Esophagus squamous epithelium (tissue), 5 donors: Measurements from ENCODE around the gene DUSP7. TPM values are rescaled to one million over a fixed set of nuclear protein-coding genes. Genes with fewer than 3 reads are reported as not detected.

Source experiments
- DNase-seq: peaks from one replicate; lab custom pipeline; 2025; lab: John Stamatoyannopoulos, UW
- H3K27ac ChIP-seq, 4 donors: fragments of 200-600 bp; sonication (generic); one replicate each; pipeline ENCODE4 v1.5.1; 2016 to 2019; ENCODE audit warnings: mild to moderate bottlenecking in 1 of 4
- H3K27me3 ChIP-seq, 4 donors: fragments of 200-600 bp; sonication (generic); 1 replicate in 3 of 4; 2 replicates in 1 of 4; pipeline versions ENCODE4 v1.5.1 to v1.6.0; 2017 to 2021; ENCODE audit warnings: antibody characterized with exemption in 1 of 4
- H3K36me3 ChIP-seq, 3 donors: fragments of 200-600 bp; sonication (generic); one replicate each; pipeline ENCODE4 v1.5.1; 2016 to 2019
- H3K4me1 ChIP-seq, 3 donors: fragments of 200-600 bp; sonication (generic); one replicate each; pipeline ENCODE4 v1.5.1; 2017 to 2019
- H3K4me3 ChIP-seq, 4 donors: fragments of 200-600 bp; sonication (generic); 1 replicate in 3 of 4; 2 replicates in 1 of 4; pipeline ENCODE4 v1.5.1; 2016 to 2019; ENCODE audit warnings: mild to moderate bottlenecking in 2 of 4, moderate library complexity in 1 of 4
- H3K9me3 ChIP-seq, 3 donors: fragments of 200-600 bp; sonication (generic); one replicate each; pipeline ENCODE4 v1.5.1; 2016 to 2019
- CTCF ChIP-seq, 6 experiments: fragments of 450-650 bp in 4 of 6; fragments of 200-600 bp in 2 of 6; sonication (generic) in 2 of 6; IDR thresholded peaks; one replicate each; pipeline ENCODE4 v1.5.1; 2016 to 2019; ENCODE audit warnings: antibody characterized with exemption in 6 of 6, mild to moderate bottlenecking in 4 of 6, moderate library complexity in 4 of 6
- POLR2A ChIP-seq, 4 donors: fragments of 450-650 bp; IDR thresholded peaks; one replicate each; pipeline ENCODE4 v1.6.1; 2017; ENCODE audit warnings: antibody characterized with exemption in 4 of 4, mild to moderate bottlenecking in 4 of 4, moderate library complexity in 3 of 4
- WGBS, 2 donors: methylation state at CpG; one replicate each; pipeline ENCODE4 v1.1.5; 2018; 5-methylcytosine and 5-hydroxymethylcytosine counted together
- intact Hi-C: fragments of 100-400 bp; cut with DNase I; formaldehyde crosslinking; loops from one replicate; pipeline ENCODE4 v1.15.0; 2022
- total RNA-seq, 4 donors: library from RNA; depleted of rRNA; stranded (reverse); fragments of >200 nt; gene quantifications; one replicate each; pipeline ENCODE4 v1.1.0, GENCODE V29; 2016
- donor health status: DM: yes; HTN: yes; CAD: no.

The DUSP7 gene
- total RNA-seq, 4 donors from 2014 or later: 49.3 to 105 (median 62.1) TPM

- Histone ChIP-seq H3K4me3 (no peak overlapping the region), H3K36me3 (no peaks in the 10 kb centered on the region), H3K9me3 (no peaks in the 10 kb centered on the region), H3K27ac (peak overlapping the region in 3 of 4 donors; percentile 52 to 85 (median 71)), H3K27me3 (no peaks in the 10 kb centered on the region), H3K4me1 (peaks cover 0 to 64% (median 16%) of the 10 kb centered on the region in 3 donors)
- intact Hi-C loops: no loop called here
- TF ChIP-seq POLR2A (IDR thresholded peaks at IDR 0.05) (no peak), CTCF (IDR thresholded peaks at IDR 0.05) (no peak)
- WGBS, 2 donors: 57 to 64% methylated on average over 2 of the region's 3 CpGs
- DNase-seq: no peak
Observed at GRCh38 chr3:52023101-52023770, 33.1 kb downstream of the DUSP7 start.

GRCh38 chr3:52022323-52023100, 33.9 kb downstream of the DUSP7 start:
- H3K4me1 ChIP-seq: peaks cover 0 to 63% (median 16%) of the 10 kb centered on the region in 3 donors
- DNase-seq: no peak
- H3K27me3 ChIP-seq: no peaks in the 10 kb centered on the region
- no peaks in the 10 kb centered on the region for H3K36me3 ChIP-seq
- H3K27ac ChIP-seq: peak overlapping the region in 3 of 4 donors; percentile 52 to 85 (median 71)
- no peaks in the 10 kb centered on the region for H3K9me3 ChIP-seq
- intact Hi-C loops: no loop called here
- H3K4me3 ChIP-seq: no peak overlapping the region
- TF ChIP-seq CTCF (IDR thresholded peaks at IDR 0.05) (no peak), POLR2A (IDR thresholded peaks at IDR 0.05) (no peak)
- WGBS, 2 donors: 66 to 79% methylated on average over 15 to 20 of the region's 20 CpGs

GRCh38 chr3:52021489-52022268, 34.7 kb downstream of the DUSP7 start:
- no peaks in the 10 kb centered on the region for H3K36me3 ChIP-seq
- TF ChIP-seq CTCF (IDR thresholded peaks at IDR 0.05) (no peak), POLR2A (IDR thresholded peaks at IDR 0.05) (no peak)
- H3K27ac ChIP-seq: peak overlapping the region in 3 of 4 donors; percentile 52 to 85 (median 71)
- H3K4me1 ChIP-seq: peaks cover 0 to 66% (median 16%) of the 10 kb centered on the region in 3 donors
- no peaks in the 10 kb centered on the region for H3K9me3 ChIP-seq
- intact Hi-C loops: no loop called here
- no peak for DNase-seq
- 65 to 76% methylated on average over 5 of the region's 10 CpGs for WGBS, 2 donors
- H3K4me3 ChIP-seq: no peak overlapping the region
- no peaks in the 10 kb centered on the region for H3K27me3 ChIP-seq

- TF ChIP-seq POLR2A (IDR thresholded peaks at IDR 0.05) (no peak), CTCF (IDR thresholded peaks at IDR 0.05) (no peak)
- Histone ChIP-seq H3K9me3 (no peaks in the 10 kb centered on the region), H3K27me3 (no peaks in the 10 kb centered on the region), H3K4me1 (peaks cover 0 to 59% (median 16%) of the 10 kb centered on the region in 3 donors), H3K27ac (peak overlapping the region in 3 of 4 donors; percentile 52 to 85 (median 71)), H3K4me3 (no peak overlapping the region), H3K36me3 (no peaks in the 10 kb centered on the region)
- intact Hi-C loops: no loop called here
- 100% methylated on average over 1 of the region's 7 CpGs; no CpG with 5 or more reads in 1 of the 2 donors for WGBS, 2 donors
- DNase-seq: no peak
Observed at GRCh38 chr3:52020796-52021195, 35.6 kb downstream of the DUSP7 start.
